ENCODE measurements around the gene EPB41L5.

DNA sequence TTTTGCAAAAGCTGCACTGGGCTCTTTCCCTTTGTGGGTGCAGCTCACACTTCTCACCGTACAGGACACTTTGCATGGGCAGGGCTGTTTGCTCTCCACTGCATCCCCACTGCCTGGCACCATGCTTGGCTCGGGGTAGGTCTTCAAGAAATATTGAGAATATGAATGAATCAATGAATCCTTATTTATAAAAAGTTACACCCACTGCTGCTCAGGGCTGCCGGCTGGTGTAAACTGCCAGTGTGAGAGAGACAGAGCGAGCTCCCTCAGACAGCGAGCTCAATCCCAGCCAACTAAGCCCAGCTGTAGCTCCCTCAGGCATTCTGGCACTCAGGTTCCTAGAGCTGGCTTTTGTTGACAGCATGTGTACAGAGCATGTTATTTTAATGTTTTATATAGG, 206.9 kb downstream of the EPB41L5 start:
- TF ChIP-seq, protein P1, sequence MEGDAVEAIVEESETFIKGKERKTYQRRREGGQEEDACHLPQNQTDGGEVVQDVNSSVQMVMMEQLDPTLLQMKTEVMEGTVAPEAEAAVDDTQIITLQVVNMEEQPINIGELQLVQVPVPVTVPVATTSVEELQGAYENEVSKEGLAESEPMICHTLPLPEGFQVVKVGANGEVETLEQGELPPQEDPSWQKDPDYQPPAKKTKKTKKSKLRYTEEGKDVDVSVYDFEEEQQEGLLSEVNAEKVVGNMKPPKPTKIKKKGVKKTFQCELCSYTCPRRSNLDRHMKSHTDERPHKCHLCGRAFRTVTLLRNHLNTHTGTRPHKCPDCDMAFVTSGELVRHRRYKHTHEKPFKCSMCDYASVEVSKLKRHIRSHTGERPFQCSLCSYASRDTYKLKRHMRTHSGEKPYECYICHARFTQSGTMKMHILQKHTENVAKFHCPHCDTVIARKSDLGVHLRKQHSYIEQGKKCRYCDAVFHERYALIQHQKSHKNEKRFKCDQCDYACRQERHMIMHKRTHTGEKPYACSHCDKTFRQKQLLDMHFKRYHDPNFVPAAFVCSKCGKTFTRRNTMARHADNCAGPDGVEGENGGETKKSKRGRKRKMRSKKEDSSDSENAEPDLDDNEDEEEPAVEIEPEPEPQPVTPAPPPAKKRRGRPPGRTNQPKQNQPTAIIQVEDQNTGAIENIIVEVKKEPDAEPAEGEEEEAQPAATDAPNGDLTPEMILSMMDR (IDR thresholded peaks at IDR 0.05), result no peak
- TF ChIP-seq POLR2A (IDR thresholded peaks at IDR 0.05), result no peak

All from right lobe of liver (tissue), 4 donors.